Measurements from ENCODE around the gene RPS5. TPM values are rescaled to one million over a fixed set of nuclear protein-coding genes. Genes with fewer than 3 reads are reported as not detected.

Gene RPS5
- total and polyA plus RNA-seq, 9 of the 15 experiments (the other 6 are each of a cell fraction or from before 2014, with no cell fraction given): 1,228 to 3,570 (median 2,484) TPM

DNA sequence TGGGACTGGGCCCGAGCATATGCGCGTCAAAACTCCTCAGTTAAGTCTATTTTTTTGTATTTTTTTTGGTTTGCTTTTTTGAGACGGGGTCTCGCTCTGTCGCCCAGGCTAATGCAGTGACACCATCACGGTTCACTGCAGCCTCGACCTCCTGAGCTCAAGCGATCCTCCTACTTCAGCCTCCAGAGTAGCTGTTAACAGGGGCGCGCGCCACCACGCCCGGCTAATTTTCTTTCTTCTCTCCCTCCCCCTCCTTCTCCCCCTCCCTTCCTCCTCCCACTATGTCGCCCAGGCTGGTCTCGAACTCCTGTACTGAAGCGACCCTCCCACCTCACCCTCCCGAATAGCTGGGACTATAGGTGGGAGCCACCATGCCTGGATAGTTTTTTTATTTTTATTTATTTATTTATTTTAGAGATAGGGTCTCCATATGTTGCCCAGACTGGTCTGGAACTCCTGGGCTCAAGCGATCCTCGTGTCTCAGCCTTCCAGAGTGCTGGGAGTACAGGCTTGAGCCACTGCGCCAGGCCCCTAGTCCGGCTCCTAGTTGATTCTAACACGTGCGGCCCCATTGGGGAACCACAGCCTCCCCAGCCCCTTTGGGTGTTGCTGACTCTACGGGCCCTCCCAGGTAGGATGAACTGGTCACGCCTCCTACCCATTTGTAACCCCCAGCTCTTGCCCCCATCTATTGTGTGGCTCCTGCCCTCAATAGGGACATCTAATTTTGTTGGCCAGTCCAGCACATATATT, 5.4 kb upstream of the RPS5 start (continued):
- no peak for TF ChIP-seq GABPB1 (CRISPR knock-in tag; IDR thresholded peaks at IDR 0.05)
- no peak for TF ChIP-seq ZNF124 (CRISPR knock-in tag; IDR thresholded peaks at IDR 0.05)
- TF ChIP-seq ZSCAN29 (IDR thresholded peaks at IDR 0.05): no peak
- TF ChIP-seq SMARCA4 (IDR thresholded peaks at IDR 0.05): peak; percentile 43; the same call in 1 of the 2 replicates
- TF ChIP-seq HIVEP1 (CRISPR knock-in tag; IDR thresholded peaks at IDR 0.05): no peak
- TF ChIP-seq, protein P1, sequence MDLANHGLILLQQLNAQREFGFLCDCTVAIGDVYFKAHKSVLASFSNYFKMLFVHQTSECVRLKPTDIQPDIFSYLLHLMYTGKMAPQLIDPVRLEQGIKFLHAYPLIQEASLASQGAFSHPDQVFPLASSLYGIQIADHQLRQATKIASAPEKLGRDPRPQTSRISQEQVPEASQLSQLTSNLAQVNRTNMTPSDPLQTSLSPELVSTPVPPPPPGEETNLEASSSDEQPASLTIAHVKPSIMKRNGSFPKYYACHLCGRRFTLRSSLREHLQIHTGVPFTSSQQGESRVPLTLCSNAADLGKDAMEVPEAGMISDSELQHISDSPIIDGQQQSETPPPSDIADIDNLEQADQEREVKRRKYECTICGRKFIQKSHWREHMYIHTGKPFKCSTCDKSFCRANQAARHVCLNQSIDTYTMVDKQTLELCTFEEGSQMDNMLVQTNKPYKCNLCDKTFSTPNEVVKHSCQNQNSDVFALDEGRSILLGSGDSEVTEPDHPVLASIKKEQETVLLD (IDR thresholded peaks at IDR 0.05): peak; percentile 46; the same call in 1 of the 2 replicates
- TF ChIP-seq ZNF239 (CRISPR knock-in tag; IDR thresholded peaks at IDR 0.05): no peak
- TF ChIP-seq ZNF41 (CRISPR knock-in tag; conservative IDR thresholded peaks at IDR 0.05): no peak
- TF ChIP-seq, protein P2, sequence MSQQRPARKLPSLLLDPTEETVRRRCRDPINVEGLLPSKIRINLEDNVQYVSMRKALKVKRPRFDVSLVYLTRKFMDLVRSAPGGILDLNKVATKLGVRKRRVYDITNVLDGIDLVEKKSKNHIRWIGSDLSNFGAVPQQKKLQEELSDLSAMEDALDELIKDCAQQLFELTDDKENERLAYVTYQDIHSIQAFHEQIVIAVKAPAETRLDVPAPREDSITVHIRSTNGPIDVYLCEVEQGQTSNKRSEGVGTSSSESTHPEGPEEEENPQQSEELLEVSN (IDR thresholded peaks at IDR 0.05; ENCODE audit: borderline replicate concordance in 1 of 2, extremely low read depth in 1 of 2, insufficient read depth in 1 of 2, insufficient read length in 1 of 2, low read depth in 1 of 2, low read length in 1 of 2, poor library complexity in 1 of 2, severe bottlenecking in 1 of 2): peak in 1 of 2 experiments; percentile 1
- TF ChIP-seq SP1 (CRISPR knock-in tag; IDR thresholded peaks at IDR 0.05): no peak
- peak; percentile 29 for TF ChIP-seq CHD1 (IDR thresholded peaks at IDR 0.05; ENCODE audit: low read length)
- TF ChIP-seq SMARCA5 (IDR thresholded peaks at IDR 0.05): peak; percentile 47
- TF ChIP-seq FOS (IDR thresholded peaks at IDR 0.05; ENCODE audit: extremely low read depth, insufficient read length): no peak
- TF ChIP-seq BMI1 (IDR thresholded peaks at IDR 0.05; ENCODE audit: low read length): no peak
- no peak for TF ChIP-seq RBM15 (IDR thresholded peaks at IDR 0.05; ENCODE audit: insufficient read depth, low read length)
- TF ChIP-seq MIER1 (IDR thresholded peaks at IDR 0.05; ENCODE audit: low read depth): no peak
